ENCODE results near the gene AGPS.

AGPS gene

GRCh38 chr2:177506998-177507397 lies 114.4 kb downstream of the AGPS start:
- no peak overlapping the region for H3K27ac ChIP-seq
- TF ChIP-seq CTCF (conservative IDR thresholded peaks at IDR 0.05) = no peak

GRCh38 chr2:177516824-177517544 lies 124.4 kb downstream of the AGPS start:
- no peak overlapping the region for H3K27ac ChIP-seq
- no peak for TF ChIP-seq CTCF (conservative IDR thresholded peaks at IDR 0.05)

GRCh38 chr2:177518754-177519153 lies 126.2 kb downstream of the AGPS start:
- no peak for TF ChIP-seq CTCF (conservative IDR thresholded peaks at IDR 0.05)
- H3K27ac ChIP-seq = no peak overlapping the region

- TF ChIP-seq CTCF (conservative IDR thresholded peaks at IDR 0.05) = no peak
- H3K27ac ChIP-seq = no peak overlapping the region
These were observed 127.1 kb downstream of the AGPS start for GRCh38 chr2:177519534-177520115.

GRCh38 chr2:177520324-177520723 lies 127.8 kb downstream of the AGPS start:
- TF ChIP-seq CTCF (conservative IDR thresholded peaks at IDR 0.05) = no peak
- H3K27ac ChIP-seq = no peak overlapping the region

- no peak for TF ChIP-seq CTCF (conservative IDR thresholded peaks at IDR 0.05)
- no peak overlapping the region for H3K27ac ChIP-seq
These were observed 131.2 kb downstream of the AGPS start for GRCh38 chr2:177523781-177524180.

- H3K27ac ChIP-seq = no peak overlapping the region
- no peak for TF ChIP-seq CTCF (conservative IDR thresholded peaks at IDR 0.05)
These were observed 132.9 kb downstream of the AGPS start for GRCh38 chr2:177525351-177525924.

Data from VCaP (cell line).